Measurements from ENCODE around the gene KPTN. TPM values are rescaled to one million over a fixed set of nuclear protein-coding genes. Genes with fewer than 3 reads are reported as not detected.

KPTN gene
- total and polyA plus RNA-seq, 2 of the 13 experiments (the other 11 are each of a cell fraction or from before 2014, with no cell fraction given) = 9.1 to 13.3 TPM

DNA sequence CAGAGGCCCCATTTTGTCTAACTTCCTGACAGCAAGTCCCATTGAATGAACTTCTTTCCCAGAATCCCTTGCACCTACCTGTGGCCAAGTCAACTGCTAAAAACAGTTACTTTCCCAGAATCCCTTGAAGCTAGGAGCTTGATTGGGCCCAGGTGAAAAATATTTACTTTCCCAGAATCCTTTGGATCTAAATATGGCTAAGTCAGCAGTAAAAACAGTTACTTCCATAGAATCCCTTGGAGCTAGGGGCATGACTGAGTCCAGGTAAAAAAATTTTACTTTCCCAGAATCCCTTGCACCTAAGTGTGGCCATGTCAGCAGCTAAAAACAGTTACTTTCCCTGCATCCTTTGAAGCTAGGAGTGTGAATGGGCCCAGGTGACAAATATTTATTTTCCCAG lies 51.5 kb downstream of the KPTN start (continued):
- TF ChIP-seq SMAD1 (CRISPR knock-in tag; IDR thresholded peaks at IDR 0.05; ENCODE audit: borderline replicate concordance, low read depth) (no peak), MEIS1 (CRISPR knock-in tag; IDR thresholded peaks at IDR 0.05; ENCODE audit: borderline replicate concordance) (no peak), ZBTB7B (CRISPR knock-in tag; IDR thresholded peaks at IDR 0.05) (no peak)

DNA sequence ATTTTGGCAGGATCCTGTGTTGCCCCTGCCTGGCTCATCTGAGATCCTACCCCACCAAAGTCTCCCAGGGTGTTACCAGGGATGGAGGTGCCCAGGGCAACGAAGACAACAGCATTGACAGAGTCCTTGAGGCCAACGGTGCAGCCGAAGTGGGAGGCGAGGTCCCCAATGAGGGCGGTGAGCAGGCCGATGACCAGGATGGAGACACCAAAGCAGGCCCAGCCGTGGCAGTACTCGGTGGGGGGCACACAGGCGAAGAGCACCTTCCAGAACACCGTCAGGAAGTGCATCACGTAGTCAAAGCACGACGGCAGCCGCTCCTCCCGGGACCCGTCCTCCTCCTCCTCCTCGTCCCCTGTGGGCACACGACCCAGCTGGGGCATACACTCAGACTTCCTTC lies 51.9 kb downstream of the KPTN start:
- no TSS peak for BruUV-seq (replicated peaks)
- Histone ChIP-seq H3K4me3 (replicated peaks in 1 of 3; ENCODE audit: insufficient read depth in 1 of 3, low read depth in 2 of 3, low read length in 3 of 3) (no peak overlapping the region), H3K79me2 (ENCODE audit: insufficient read depth, low read length) (no peaks in the 10 kb centered on the region), H3K27me3 (ENCODE audit: control insufficient read depth in 1 of 2, insufficient read depth in 2 of 2, low read length in 2 of 2) (peaks cover 0 to 23% of the 10 kb centered on the region in 2 experiments; a peak in 3 of 5 replicates), H4K20me1 (ENCODE audit: insufficient read depth, low read length) (0 out of 2 replicates have a peak, but pooled peaks cover 2% of the 10 kb centered on the region), H2AFZ (ENCODE audit: low read length) (no peak overlapping the region), H3K4me1 (ENCODE audit: insufficient read depth, low read length) (peaks cover 29% of the 10 kb centered on the region), H3K36me3 (replicated peaks in 1 of 2; ENCODE audit: control insufficient read depth in 1 of 2, insufficient read depth in 2 of 2, low read length in 2 of 2) (no peaks in the 10 kb centered on the region), H3K9ac (ENCODE audit: insufficient read depth, low read depth, low read length) (no peak overlapping the region), H3K4me2 (ENCODE audit: low read depth, low read length) (no peak overlapping the region), H3K27ac (ENCODE audit: extremely low read length, insufficient read depth, low read length) (no peak overlapping the region), H3K9me3 (ENCODE audit: low read length) (no peaks in the 10 kb centered on the region)
- ATAC-seq = no peak
- no peak for DNase-seq (ENCODE audit: low spot score)
- intact Hi-C loops (cut with micrococcal nuclease; ENCODE audit: unreplicated experiment) = no loop called here
- POLR2A ChIA-PET = no interaction called here
- CTCF ChIA-PET (ENCODE audit: low intra/inter-chr PET ratio, low total read pairs) = no interaction called here
- TF ChIP-seq, protein P1, sequence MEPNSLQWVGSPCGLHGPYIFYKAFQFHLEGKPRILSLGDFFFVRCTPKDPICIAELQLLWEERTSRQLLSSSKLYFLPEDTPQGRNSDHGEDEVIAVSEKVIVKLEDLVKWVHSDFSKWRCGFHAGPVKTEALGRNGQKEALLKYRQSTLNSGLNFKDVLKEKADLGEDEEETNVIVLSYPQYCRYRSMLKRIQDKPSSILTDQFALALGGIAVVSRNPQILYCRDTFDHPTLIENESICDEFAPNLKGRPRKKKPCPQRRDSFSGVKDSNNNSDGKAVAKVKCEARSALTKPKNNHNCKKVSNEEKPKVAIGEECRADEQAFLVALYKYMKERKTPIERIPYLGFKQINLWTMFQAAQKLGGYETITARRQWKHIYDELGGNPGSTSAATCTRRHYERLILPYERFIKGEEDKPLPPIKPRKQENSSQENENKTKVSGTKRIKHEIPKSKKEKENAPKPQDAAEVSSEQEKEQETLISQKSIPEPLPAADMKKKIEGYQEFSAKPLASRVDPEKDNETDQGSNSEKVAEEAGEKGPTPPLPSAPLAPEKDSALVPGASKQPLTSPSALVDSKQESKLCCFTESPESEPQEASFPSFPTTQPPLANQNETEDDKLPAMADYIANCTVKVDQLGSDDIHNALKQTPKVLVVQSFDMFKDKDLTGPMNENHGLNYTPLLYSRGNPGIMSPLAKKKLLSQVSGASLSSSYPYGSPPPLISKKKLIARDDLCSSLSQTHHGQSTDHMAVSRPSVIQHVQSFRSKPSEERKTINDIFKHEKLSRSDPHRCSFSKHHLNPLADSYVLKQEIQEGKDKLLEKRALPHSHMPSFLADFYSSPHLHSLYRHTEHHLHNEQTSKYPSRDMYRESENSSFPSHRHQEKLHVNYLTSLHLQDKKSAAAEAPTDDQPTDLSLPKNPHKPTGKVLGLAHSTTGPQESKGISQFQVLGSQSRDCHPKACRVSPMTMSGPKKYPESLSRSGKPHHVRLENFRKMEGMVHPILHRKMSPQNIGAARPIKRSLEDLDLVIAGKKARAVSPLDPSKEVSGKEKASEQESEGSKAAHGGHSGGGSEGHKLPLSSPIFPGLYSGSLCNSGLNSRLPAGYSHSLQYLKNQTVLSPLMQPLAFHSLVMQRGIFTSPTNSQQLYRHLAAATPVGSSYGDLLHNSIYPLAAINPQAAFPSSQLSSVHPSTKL (CRISPR knock-in tag; IDR thresholded peaks at IDR 0.05) = no peak
- TF ChIP-seq, protein P2, sequence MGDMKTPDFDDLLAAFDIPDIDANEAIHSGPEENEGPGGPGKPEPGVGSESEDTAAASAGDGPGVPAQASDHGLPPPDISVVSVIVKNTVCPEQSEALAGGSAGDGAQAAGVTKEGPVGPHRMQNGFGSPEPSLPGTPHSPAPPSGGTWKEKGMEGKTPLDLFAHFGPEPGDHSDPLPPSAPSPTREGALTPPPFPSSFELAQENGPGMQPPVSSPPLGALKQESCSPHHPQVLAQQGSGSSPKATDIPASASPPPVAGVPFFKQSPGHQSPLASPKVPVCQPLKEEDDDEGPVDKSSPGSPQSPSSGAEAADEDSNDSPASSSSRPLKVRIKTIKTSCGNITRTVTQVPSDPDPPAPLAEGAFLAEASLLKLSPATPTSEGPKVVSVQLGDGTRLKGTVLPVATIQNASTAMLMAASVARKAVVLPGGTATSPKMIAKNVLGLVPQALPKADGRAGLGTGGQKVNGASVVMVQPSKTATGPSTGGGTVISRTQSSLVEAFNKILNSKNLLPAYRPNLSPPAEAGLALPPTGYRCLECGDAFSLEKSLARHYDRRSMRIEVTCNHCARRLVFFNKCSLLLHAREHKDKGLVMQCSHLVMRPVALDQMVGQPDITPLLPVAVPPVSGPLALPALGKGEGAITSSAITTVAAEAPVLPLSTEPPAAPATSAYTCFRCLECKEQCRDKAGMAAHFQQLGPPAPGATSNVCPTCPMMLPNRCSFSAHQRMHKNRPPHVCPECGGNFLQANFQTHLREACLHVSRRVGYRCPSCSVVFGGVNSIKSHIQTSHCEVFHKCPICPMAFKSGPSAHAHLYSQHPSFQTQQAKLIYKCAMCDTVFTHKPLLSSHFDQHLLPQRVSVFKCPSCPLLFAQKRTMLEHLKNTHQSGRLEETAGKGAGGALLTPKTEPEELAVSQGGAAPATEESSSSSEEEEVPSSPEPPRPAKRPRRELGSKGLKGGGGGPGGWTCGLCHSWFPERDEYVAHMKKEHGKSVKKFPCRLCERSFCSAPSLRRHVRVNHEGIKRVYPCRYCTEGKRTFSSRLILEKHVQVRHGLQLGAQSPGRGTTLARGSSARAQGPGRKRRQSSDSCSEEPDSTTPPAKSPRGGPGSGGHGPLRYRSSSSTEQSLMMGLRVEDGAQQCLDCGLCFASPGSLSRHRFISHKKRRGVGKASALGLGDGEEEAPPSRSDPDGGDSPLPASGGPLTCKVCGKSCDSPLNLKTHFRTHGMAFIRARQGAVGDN (CRISPR knock-in tag; IDR thresholded peaks at IDR 0.05) = peak; percentile 18; the same call in 1 of the 2 replicates
- TF ChIP-seq ZNF782 (CRISPR knock-in tag; IDR thresholded peaks at IDR 0.05; ENCODE audit: borderline replicate concordance) = no peak
- WGBS (ENCODE audit: low lambda C conversion rate) = 62% methylated on average over 16 of the region's 18 CpGs
- in situ Hi-C loops (cut with HindIII; ENCODE audit: extremely low pct_ligation_motif_present, low pct_unique_long_range_greater_than_20kb) = no loop called here
- FAIRE-seq = no peak
